Pancreas (tissue), 10 donors: ENCODE results near the gene TCIRG1. TPM values are rescaled to one million over a fixed set of nuclear protein-coding genes. Genes with fewer than 3 reads are reported as not detected.

Experiments used
- ATAC-seq, 4 donors: fragments of 200-7000 bp; cut with Tn5 transposase; one replicate each; pipeline versions ENCODE4 v1.8.0 to v1.9.1; 2020; ENCODE audit warnings: mild to moderate bottlenecking in 4 of 4, moderate library complexity in 4 of 4
- DNase-seq, 6 donors: peaks; one replicate each; pipeline ENCODE4 v3.0.0-alpha.2; 2020
- FAIRE-seq: peaks from 2 replicates; lab custom pipeline; 2012; peaks lifted over from hg19 to GRCh38; lab: Jason Lieb, UNC
- H3K27ac ChIP-seq, 4 donors: fragments of 200-600 bp; sonication (generic); 1 replicate in 3 of 4; 2 replicates in 1 of 4; pipeline versions ENCODE4 v1.5.0 to v1.8.0; 2020
- H3K27me3 ChIP-seq, 4 donors: fragments of 200-600 bp; one replicate each; pipeline ENCODE4 v1.8.0; 2021
- H3K36me3 ChIP-seq, 3 donors: fragments of 200-600 bp; sonication (generic) in 1 of 3; one replicate each; pipeline versions ENCODE4 v1.5.0 to v1.8.0; 2020 to 2021
- H3K4me1 ChIP-seq, 3 donors: fragments of 200-600 bp; one replicate each; pipeline ENCODE4 v1.8.0; 2021
- H3K4me3 ChIP-seq, 4 donors: fragments of 200-600 bp; sonication (generic) in 2 of 4; one replicate each; pipeline versions ENCODE4 v1.5.0 to v1.8.0; 2020 to 2021
- H3K9me3 ChIP-seq, 4 donors: fragments of 200-600 bp; one replicate each; pipeline ENCODE4 v1.8.0; 2021
- CTCF ChIP-seq, 4 donors: fragments of 200-600 bp; sonication (generic) in 3 of 4; IDR thresholded peaks; one replicate each; pipeline versions ENCODE4 v1.5.0 to v1.8.0; 2021; ENCODE audit warnings: antibody characterized with exemption in 4 of 4
- WGBS, 2 donors: extraction: QIAGEN DNeasy Blood & Tissue Kit; methylation state at CpG; one replicate each; pipeline ENCODE4 v1.1.7; 2013; 5-methylcytosine and 5-hydroxymethylcytosine counted together
- intact Hi-C, 3 donors: fragments of 100-400 bp; cut with DNase I; formaldehyde crosslinking; loops; one replicate each; pipeline versions ENCODE4 v1.11.1 to v1.14.2; 2022
- polyA plus RNA-seq, 2 donors: library from polyadenylated mRNA; stranded (reverse); fragments of 200-250 nt; gene quantifications; one replicate each; pipeline ENCODE4 v1.2.3, GENCODE V29; 2013
- total RNA-seq, 6 donors: library from RNA; stranded (reverse); fragmentation: NEBNext Ultra II Directional in 4 of 6; extraction: Animal tissue kit (Norgen Biotek cat#: 25700) in 4 of 6; gene quantifications; one replicate each; pipeline versions ENCODE4 v1.2.1 to v1.2.4, GENCODE V29; 2021 to 2023
- donor health status: healthy with polysubstance abuse.
- donor health status: DM: no; HTN: no; CAD: no; lungs with moderate emphysema.
- donor health status: DM: no; HTN: no; CAD: no.
- donor health status: control.
- donor health status: control.
- donor health status: Bipolar disorder and iron deficiency.
- donor health status: DM: yes; HTN: yes; CAD: no.
- donor health status: DM: no; HTN: no; CAD: no.
- donor health status: DM: no; HTN: no; CAD: no.
- donor health status: DM: yes; HTN: yes; CAD: no.

TCIRG1 gene
- total and polyA plus RNA-seq, 8 donors = 166 to 1,036 (median 211) TPM

DNA sequence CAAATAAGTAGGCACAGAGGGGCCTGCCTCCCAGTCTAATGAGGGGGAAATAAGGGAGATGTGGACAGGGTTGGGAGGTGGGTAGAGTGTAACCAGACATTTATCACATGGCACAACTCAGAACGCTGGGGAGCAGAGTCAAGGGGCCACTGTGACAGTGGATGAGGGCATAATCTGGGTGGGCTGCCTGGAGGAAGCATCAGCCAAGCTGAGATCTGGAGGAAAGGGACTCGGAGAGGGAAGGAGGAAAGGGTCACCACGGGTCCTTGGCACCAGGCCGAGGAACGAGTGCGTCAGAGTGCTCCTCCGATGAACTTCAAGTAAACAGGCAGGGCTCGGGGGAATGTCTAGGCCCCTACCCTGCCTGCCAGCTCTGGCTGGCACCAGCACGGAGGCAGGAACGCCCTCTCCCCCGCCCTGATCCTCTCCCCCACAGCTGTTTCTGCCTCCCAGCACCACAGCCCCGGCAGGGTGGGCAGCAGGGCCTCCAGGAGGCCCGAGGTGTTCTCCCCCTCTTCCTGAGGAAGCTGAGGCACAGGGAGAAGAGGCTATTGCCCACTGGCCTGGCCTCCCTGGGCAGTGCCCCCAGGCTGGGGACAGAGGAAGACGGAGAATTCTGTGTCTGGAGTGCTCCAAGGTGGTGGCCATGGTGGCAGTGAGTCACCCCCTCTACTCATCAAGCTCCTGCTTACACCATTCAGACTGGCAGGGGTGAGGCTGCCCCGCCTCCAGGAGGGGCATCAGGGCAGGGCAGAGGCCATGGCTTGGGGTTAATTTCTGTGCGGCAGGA, 24.5 kb upstream of the TCIRG1 start:
- H3K4me1 ChIP-seq = peaks cover 14 to 22% (median 15%) of the 10 kb centered on the region in 3 donors
- peak in 1 of 4 donors; percentile 11 for ATAC-seq
- no peaks in the 10 kb centered on the region for H3K27me3 ChIP-seq
- FAIRE-seq = no peak
- WGBS, 2 donors = 66 to 67% methylated on average over 16 of the region's 16 CpGs
- H3K4me3 ChIP-seq = no peak overlapping the region
- no peak for TF ChIP-seq CTCF (IDR thresholded peaks at IDR 0.05)
- peak overlapping the region; percentile 70 to 89 (median 81) for H3K27ac ChIP-seq
- H3K36me3 ChIP-seq = no peaks in the 10 kb centered on the region
- peak in 4 of 6 donors; percentile 23 to 76 (median 68) for DNase-seq
- intact Hi-C loops = no loop called here
- H3K9me3 ChIP-seq = no peaks in the 10 kb centered on the region

DNA sequence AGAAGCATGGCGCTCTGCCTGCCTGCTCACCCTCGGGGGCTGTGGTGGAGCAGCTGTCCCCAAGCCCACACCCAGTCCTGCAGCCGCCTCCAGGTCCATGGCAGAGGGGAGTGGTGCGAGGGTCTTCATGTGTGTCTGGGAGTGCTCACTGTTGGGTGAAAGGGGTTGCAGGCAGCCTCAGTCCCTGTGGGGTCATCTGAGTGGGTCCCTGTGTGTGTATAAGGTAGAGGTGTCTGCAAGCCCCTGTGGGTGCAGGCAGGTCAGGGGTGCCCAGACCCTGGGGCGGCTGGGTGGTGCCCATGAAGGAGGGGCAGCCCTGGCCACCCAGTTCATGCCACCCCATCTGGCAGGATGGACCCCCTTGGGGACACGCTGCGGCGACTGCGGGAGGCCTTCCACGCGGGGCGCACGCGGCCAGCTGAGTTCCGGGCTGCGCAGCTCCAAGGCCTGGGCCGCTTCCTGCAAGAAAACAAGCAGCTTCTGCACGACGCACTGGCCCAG, 23.8 kb upstream of the TCIRG1 start:
- Histone ChIP-seq H3K4me3 (no peak overlapping the region), H3K36me3 (no peaks in the 10 kb centered on the region), H3K27me3 (no peaks in the 10 kb centered on the region), H3K4me1 (peaks cover 7 to 15% (median 11%) of the 10 kb centered on the region in 3 donors), H3K27ac (peak overlapping the region; percentile 70 to 89 (median 81)), H3K9me3 (no peaks in the 10 kb centered on the region)
- DNase-seq (peak in 2 of 6 donors; percentile 25 to 70), ATAC-seq (no peak), FAIRE-seq (no peak)
- TF ChIP-seq CTCF (IDR thresholded peaks at IDR 0.05) = no peak
- WGBS, 2 donors = 90 to 92% methylated on average over 19 of the region's 19 CpGs
- intact Hi-C loops = no loop called here

GRCh38 chr11:68015467-68015866, 23.4 kb upstream of the TCIRG1 start:
- no peak for ATAC-seq
- no peak overlapping the region for H3K4me3 ChIP-seq
- TF ChIP-seq CTCF (IDR thresholded peaks at IDR 0.05) = no peak
- H3K36me3 ChIP-seq = no peaks in the 10 kb centered on the region
- peaks cover 6 to 13% (median 6%) of the 10 kb centered on the region in 3 donors for H3K4me1 ChIP-seq
- no peak for FAIRE-seq
- 94 to 99% methylated on average over 8 of the region's 8 CpGs for WGBS, 2 donors
- peak overlapping the region in 1 of 4 donors; percentile 89 for H3K27ac ChIP-seq
- DNase-seq = no peak
- intact Hi-C loops = no loop called here
- H3K9me3 ChIP-seq = no peaks in the 10 kb centered on the region
- no peaks in the 10 kb centered on the region for H3K27me3 ChIP-seq

- no peaks in the 10 kb centered on the region for H3K27me3 ChIP-seq
- WGBS, 2 donors = 73 to 79% methylated on average over 13 of the region's 13 CpGs
- H3K36me3 ChIP-seq = no peaks in the 10 kb centered on the region
- H3K9me3 ChIP-seq = no peaks in the 10 kb centered on the region
- ATAC-seq = no peak
- no peak overlapping the region for H3K27ac ChIP-seq
- H3K4me3 ChIP-seq = no peak overlapping the region
- H3K4me1 ChIP-seq = peaks cover 0 to 4% (median 0%) of the 10 kb centered on the region in 3 donors
- FAIRE-seq = no peak
- no peak for TF ChIP-seq CTCF (IDR thresholded peaks at IDR 0.05)
- DNase-seq = peak in 1 of 6 donors; percentile 53
- intact Hi-C loops = no loop called here
Observed at GRCh38 chr11:68016161-68016903, 22.5 kb upstream of the TCIRG1 start.
